Inferior parietal cortex (tissue), 1 donor: Measurements from ENCODE around the gene SLC37A1.
"Not testable (repeated sequence)": the region's sequence is repeated elsewhere in the genome, so short reads cannot be mapped to it uniquely, and the experiment has no call there.

ENCODE experiments used
- DNase-seq: peaks from one replicate; pipeline ENCODE4 v3.0.0-alpha.2; 2016; ENCODE audit errors: extremely low spot score

Gene SLC37A1

DNA sequence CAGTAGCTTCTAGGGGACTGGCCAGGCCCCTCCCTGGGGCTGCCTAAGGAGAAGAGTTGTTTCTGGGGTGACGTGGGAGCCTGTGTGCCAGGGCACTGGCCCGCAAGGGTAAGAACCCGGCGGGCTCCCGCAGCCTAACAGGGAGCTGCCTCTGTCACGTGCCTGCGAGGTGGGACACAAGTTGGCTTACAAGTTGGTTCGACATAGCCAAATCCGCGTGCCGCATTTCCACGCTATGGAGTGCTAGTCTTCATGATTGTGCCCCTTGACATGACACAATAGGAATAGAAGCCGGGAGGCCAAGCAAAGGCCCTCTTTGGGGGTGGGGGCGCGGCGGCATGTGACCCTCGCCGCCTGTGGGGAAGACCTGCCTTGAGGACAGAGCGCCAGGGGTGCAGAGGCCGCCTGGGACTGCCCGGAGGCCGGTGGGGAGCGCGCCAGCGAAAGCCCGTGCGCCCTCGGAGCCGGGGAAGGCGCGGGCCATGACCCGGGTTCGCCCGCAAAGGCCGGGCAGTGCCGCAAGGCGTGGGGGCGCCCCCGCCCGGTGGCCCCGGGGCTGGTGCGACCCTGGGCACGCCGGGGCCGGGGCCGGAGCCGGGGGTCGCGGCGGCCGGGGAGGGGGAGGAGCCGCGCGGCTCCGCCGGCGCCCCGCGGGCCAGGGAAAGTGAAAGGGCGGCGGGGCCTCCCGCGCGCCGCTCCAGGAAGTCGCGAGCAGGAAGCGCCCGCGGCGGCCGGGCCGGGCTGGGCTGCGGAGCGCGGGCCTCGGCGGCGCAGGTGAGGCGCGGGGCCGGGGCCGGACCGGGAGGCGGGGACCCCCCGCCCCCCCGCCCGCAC lies at the start of gene SLC37A1:
Gene SLC37A1 (plus strand): TSS at position 702 of the 834 bp plus-strand sequence. CDS start 4,603 bp downstream, outside the sequence.
- DNase-seq, result no peak

DNA sequence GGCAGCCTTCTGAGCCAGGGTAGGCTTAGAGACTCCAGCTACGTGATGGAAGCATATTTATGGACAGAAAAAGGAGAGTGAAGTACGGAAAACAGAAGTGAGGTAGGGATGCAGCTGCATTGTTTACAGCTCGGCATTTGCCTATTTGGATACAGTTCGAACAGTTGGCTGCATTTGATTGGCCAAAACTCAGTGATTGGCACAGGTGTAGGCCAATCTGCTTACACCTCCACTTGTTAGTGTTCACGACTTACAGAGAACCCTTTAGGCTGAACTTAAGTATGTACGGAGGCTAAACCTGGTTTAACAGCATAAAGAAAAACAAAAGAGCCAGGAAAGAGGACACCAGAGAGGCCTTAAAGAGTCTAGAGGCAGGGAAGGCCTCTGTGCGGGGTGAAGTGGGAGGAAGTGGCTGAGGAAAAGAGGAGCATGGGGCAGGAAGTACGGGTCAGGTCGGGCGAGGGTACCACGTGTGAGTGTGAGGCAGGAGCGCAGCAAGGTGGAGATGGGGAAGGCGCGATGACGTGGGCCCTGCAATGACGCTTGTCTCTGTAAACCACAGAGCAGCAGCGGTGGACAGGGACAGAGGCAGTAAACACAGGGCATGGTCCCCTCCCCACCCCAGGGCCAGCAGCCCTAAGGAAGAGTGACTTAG lies 49.7 kb upstream of the SLC37A1 start:
- peak; percentile 74 for DNase-seq

DNA sequence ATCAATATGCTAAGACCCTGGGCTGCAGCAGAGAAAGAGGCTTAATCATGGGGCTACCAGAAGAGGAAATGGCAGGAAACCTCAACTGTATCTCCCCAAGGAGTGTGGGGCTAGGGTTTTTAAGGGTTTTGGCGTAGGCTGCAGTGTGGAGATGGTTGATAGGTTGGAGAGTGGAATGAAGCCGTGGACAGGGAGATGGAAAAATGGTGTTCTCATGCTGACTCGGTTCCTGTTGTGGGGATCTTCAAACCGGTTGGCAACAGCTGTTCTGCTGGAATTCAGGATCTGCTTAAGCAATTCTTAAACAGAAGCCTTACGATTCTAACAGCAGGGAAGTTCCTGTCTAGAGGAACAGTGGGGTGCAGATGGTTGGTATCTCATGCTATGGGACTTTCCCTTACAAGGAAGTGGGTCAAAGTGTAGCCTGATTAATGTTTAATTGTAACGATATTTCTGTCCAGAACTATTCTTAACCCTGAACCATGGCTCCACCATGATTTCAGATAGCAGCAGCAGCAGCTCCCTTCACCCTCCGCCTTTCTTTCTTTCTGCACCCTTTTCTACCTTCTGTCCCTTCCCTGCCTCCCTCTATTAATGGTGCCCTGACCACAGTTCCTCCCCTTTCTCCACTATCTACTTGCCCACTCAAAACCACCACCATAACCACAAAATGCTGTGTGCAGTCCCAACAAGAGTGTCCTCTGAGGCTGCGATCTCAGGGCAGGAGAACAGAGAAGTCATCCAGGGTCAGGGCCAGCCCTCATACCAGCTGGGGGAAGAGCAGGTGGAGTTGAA lies 48.4 kb upstream of the SLC37A1 start:
- no peak for DNase-seq

DNA sequence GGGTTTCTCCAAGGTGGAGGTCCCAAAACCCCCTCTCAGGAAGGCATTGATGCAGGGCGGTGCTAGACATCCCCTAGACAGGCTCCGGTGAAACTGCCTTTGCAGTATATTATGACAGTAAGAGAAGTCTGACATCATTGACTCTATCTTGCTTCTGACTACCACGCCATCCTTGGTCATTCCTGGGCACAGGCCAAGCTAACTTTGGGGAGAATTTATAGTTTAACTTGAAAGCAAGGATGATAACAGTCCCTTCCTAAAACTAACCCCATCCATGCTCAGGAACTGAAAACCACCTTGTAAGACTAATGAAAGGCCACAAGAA lies 47.9 kb upstream of the SLC37A1 start:
- no peak for DNase-seq

DNA sequence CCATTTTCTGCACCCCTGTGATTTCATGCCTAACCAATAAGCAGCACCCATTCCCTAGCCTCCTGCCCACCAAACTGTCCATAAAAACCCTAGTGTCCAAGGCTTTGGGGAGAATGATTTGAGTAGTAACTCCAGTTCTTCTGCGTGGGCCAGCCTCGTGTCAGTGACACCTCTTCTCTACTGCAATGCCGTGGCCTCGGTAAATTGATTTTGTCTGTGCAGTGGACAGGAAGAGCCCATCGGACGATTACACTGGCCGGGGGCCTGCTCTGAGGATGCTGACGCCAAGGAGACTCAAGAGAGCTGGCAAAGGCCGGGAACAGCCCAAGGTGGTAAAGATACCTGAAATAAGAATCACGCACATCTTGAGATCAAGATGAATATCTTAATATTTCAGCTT lies 47.0 kb upstream of the SLC37A1 start:
- DNase-seq, result no peak

DNA sequence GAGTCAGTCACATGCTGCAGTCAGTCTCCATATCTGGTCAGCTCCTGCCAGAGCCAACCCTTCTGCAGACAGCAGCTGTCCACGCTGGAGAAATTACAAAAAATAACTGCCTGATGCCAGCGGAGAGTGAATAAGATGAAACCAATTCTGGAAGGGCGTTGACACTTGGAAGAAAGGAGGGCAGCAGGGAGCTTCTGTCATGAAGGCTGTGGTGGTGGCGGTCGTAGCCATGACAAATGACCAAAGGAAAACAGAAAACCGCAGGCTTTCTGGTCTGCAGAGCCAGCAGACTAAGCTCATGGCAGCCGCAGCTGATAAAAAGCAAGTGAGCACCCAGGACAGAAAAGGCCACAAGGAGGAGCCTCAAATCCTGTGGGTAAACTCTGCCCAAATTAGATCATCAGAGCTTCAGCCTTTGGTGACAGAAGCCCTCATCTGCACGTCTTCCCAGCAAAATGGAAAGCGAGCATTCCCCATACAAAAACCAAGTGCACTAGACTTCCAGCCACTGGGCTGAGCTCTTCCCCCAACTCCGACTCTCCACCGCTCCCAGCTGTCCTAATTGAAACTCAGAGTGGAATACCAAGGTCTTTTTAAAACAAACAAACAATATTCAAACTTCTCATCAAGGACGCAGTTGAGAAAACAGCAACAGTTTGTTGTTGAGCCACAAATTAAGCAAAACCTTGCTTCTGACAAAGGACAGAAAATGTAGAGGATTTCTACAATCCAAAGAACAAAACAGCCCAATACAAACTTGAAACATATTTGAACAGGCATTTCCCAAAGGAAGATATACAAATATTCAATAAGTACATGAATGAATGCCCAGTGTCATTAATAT lies 46.3 kb upstream of the SLC37A1 start:
- DNase-seq, result peak; percentile 50

DNA sequence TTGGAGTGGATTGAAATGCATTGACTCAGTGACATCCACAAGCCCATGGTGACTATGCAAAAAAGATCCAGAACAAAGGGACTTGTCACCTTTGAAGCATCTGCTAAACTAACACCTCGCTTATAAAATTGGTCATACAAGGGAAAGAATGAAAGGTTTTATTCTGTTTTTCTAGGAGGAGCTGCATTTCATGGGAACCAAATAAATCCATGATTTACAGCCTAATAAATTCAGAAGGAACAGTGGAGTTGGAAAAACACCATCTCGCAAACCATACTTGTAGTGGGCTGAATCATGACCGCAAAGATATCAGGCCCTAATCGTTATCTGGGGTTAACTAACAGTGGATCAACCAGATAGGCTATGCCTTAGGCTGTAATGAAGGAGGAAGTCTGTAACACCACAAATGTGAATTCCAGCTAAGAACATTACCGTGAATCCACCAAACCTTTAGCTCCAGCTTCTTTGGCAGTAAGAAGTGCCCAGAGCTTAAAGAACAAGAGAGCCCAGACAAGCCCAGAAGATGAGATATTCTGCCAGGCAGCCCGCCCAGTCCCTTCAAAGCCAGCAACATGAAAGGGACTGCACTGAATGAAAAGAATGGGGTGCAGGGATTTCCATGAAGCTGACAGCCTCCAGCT lies 45.0 kb upstream of the SLC37A1 start:
- no peak for DNase-seq

DNA sequence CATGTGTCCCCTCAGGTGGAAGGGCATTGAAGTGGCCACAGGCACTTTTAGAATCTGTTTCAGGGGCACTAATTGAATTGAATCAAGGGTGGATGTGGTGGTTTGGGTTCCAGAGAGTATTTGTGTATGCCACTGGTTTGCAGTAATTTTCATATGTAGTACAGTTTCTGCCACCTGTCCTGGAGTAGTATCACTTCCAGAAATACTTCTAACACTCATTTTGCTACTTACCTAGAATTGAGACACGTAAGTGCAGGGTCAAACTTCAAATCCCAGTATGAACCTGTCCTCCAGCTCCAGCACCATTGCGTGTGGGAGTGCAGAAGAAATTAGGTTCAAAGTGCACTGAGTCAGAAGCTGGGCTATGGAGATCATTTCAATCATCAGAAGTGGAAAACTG lies 44.4 kb upstream of the SLC37A1 start:
- DNase-seq, result no peak

DNA sequence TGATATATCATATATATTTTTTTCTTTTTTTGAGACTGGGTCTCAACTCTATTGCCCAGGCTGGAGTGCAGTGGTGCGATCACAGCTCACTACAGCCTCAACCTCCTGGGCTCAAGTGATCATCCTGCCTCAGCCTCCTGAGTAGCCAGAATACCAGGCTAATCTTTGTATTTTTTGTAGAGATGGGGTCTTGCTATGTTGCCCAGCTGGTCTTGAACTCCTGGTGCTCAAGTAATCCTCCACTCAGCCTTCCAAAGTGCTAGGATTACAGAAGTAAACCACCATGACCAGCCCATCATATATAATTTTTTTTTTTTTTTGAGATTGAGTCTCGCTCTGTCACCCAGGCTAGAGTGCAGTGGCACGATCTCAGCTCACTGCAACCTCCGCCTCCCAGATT lies 43.9 kb upstream of the SLC37A1 start:
- DNase-seq, result not testable (repeated sequence)

DNA sequence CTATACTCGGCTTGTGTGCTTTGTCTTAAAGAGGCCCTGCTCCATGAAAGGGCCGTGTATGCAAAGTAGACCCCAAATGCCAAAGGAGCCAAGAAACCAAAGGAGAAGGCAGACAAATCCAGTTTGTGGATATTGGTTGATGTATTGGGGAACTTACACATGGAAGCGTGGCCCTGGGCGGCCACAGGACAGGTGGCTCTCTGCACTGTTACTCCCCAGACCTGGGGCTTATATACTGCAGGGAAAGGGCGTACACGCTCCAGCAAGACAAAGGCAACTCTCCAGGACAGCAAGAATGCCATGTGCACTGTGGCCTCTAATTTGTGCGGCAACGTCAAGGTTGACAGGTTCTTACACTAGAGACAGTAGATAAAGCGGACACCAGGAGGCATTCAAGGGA lies 42.4 kb upstream of the SLC37A1 start:
- no peak for DNase-seq

DNA sequence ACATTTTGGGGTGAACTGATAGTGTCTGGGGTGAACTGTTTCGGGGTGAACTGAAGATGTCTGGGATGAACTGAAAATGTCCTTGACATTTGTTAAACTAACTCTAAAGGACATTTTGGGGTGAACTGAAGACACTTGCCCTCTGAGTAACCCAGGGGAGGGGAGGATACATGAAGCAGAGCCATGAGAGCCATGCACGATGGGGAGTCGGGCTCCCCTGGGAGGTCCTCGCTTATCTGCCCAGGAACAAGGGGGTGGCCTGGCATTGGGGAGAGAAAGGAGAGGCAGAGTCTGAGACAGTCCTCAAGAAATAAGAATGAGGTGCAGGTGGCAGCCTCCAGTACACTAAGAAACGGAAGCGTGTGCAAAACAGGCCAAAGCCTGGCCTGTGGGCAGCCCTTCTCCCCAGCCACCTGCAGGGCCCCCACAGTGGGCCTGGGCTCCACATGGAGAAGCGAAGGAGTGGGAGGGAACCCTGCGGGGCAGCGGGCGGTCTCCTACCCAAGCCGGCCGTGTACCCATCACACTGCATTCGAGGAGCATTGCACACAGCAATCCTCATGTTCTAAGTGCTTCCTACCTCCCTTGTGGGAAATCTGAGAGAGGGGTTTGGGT lies 41.8 kb upstream of the SLC37A1 start:
- DNase-seq, result no peak

DNA sequence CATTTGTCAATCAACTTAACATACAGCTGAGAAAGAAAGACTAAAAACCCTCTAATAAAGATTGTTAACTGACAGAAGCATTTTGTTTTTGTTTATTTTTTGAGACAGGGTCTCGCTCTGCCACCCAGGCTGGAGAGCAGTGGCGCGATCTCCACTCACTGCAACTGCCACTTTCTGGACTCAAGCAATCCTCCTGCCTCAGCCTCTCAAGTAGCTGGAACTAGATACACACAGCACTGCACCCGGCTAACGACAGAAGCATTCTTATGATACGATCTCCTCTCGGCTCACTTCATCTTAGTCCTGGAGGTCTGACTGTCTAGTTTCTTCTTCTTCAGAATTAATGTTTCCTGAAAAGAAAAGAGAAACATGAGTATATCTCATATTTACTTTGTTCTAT lies 41.1 kb upstream of the SLC37A1 start:
- no peak for DNase-seq

DNA sequence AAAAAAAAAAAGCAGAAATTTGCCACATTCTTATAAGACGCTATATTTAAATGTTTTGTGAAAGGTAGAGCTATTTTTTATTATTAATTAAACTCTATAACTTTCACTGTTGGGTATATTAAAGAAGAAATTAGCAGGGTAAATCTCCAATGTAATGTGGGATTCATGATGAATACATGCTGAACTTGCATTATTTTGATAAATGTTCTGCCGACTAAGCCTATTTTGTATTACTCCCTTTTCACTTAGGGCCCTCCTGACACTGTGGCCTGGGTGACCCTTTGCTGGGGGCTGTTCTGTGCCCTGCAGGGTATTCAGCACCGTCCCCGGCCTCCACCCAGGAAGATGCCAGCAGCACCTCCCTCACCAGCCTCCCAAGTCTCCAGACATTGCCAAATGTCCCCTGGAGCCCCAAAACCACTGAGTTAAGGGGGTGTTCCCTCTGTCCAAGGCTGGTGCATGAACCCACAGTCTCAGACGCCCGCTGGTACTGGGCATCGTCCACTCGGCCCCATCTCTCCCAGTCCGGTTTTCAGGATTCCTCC lies 40.1 kb upstream of the SLC37A1 start:
- DNase-seq, result no peak

DNA sequence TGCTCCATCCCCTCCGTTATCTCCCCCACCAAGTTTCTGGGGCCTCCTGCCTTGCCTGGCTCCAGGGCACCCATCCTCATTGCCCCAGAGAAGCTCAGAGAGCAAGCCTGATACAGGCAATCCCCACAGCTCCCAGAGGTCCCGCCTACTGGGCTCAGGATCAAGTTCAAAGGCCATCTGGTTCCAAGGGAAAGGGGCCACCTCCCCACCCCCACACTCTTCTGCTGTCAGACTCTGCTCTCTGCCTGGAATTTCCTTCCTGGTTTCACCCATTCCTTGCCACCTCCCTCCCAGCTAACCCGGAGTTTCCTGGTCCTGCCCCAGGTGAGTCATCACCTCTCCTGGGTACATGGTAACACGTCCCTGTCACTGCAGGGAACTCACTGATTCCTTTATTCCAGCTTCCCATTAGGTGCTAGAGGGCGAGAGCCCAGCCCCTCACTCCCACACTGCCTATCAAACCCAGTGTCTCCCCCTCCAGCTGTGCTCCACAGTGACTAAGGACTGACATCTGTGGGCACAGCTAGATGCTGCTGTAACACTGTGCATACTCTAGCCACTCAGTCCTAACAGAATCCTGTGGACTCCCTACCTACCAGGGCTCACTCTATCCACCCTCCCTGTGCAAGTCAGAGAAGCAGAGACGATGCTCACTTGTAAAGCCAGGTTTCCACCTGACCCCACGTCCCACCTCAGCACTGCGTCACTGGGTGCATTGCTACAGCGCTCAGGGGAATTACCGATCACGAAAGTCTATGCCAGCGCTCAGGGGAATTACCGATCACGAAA lies 39.4 kb upstream of the SLC37A1 start:
- no peak for DNase-seq

DNA sequence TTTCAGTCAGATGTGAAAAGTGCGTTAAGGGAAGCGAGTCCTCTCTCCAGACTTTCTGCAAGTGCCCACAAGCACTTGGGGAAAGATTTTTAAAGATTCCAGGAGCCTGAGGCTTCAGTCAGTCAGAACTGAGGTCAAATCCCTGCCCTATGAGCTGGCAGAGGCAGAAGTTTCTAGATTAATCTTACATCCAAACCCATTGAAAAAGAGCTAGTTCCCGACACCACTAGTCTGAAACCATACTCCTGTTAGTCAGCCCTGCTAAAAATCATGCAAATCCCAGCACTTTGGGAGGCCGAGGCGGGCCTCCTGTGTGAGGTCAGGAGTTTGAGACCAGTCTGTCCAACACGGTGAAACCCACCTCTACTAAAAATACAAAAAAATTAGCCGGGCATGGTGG lies 38.6 kb upstream of the SLC37A1 start:
- DNase-seq, result no peak

DNA sequence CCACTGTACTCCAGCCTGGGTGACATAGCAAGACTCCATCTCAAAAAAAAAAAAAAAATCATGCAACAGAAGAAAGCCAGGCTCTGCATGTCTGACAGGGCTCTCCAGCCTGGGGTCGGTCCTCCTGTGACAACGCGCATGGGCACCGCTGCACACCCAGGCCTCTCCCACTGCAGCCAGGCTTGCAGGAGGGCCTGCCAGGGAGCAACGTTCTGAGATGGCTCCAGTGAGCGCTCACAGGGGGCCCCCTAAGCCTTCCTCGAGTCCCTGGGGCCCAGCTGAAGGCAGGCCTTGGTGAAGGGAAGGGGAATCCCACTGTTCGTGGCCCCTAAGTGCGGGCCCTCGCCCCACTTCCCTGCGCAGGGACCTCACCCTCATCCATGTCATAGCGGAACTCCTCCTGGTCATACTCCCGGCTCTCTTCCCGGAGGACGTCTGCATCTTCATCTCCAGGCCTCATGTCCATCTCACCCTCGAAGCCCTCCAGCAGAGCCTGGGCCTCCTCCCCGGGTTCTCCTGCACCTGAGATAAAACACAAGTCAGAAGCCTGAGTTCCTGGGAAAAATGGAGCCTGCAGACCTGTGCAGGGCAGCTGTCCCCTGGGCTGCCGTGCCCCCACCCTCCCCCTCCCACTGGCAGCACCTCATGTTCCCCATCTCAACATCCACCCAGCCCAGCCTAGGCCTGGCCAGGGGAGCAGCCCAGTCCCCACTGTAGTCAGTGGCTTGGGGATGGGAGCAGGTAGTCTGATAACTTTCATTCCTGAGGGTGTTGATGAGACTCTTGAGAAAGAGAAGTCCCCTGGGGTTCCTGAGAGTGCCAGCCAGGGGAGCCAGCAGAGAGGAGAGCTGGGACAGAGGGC lies 37.9 kb upstream of the SLC37A1 start:
- DNase-seq, result no peak

DNA sequence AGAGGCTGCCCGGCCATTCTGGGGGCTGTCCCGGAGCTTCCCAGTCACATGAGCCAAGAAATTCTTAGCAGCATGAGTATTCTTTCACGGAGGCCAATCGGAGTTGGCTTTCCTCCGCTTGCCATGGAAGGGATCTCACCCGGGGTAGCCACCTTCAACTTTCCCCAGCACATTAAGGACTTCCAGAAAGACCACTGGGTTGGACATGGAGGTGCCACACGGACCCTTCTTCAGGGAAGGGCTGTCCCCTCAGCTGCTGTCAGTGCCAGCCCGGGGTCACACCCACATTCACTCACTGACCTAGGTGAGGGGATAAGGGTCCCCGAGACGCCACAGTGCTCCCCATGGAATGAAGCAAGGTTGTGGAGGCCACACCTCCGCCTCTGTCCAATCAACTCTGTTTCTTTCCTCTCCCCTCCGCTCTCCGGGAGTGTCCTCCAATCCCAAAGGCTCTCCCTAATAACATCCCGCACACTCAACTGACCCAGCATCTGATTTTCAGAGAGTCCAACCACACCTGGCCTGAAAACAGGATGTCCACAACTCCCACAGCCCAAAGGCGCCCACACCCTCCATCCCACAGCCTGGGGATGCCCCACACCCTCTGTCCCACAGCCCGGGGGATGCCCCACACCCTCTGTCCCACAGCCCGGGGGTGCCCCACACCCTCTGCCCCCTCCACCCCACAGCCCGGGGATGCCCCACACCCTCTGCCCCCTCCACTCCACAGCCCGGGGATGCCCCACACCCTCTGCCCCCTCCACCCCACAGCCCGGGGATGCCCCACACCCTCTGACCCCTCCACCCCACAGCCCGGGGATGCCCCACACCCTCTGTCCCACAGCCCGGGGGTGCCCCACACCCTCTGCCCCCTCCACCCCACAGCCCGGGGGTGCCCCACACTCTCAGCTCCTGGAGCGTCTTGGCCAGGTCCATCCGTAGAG lies 37.0 kb upstream of the SLC37A1 start:
- no peak for DNase-seq

DNA sequence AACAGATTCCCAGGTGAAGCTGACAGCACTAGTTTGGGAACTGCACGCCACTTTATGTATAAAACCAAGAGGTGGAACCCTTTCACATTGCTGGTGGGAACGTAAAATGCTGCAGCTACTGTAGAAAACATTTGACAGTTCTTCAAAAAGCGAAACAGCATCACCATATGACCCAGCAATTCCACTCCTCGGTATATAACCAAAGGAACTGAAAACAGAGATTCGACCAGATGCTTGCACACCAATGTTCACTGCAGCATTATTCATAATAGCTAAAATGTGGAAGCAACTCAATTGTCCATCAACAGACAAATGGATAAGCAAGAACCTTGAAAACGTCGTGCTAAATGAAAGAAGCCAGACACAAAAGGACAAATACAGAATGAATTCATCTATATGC lies 35.1 kb upstream of the SLC37A1 start:
- no peak for DNase-seq
